Measurements from ENCODE around the gene GSC. TPM values are rescaled to one million over a fixed set of nuclear protein-coding genes. Genes with fewer than 3 reads are reported as not detected.

GSC gene
- total RNA-seq, 1 experiment from 2014 or later: not detected

GRCh38 chr14:94770251-94770749 lies 387 bp upstream of the GSC start:
- H4K8ac ChIP-seq (replicated peaks; ENCODE audit: insufficient read length, low read depth, low read length): no peak overlapping the region
- H3K4me1 ChIP-seq (ENCODE audit: insufficient read depth, low read length): no peaks in the 10 kb centered on the region
- H4K20me1 ChIP-seq (ENCODE audit: control insufficient read depth, insufficient read depth, insufficient read length): no peaks in the 10 kb centered on the region
- peak overlapping the region; percentile 46 to 79 for H3K4me3 Mint-ChIP-seq
- no peak overlapping the region for H3K9ac ChIP-seq (ENCODE audit: extremely low read depth, insufficient read length, low read length)
- H3K4me2 ChIP-seq (ENCODE audit: insufficient read depth, insufficient read length, low read length): peak overlapping the region; percentile 52
- H3K9me3 Mint-ChIP-seq: peaks cover 0 to 2% of the 10 kb centered on the region in 2 experiments; a peak in 2 of 5 replicates
- no peak overlapping the region for H3K23ac ChIP-seq (ENCODE audit: insufficient read length, low read depth, low read length)
- peaks cover 57 to 63% of the 10 kb centered on the region in 2 experiments for H3K4me1 Mint-ChIP-seq
- H3K27ac Mint-ChIP-seq: no peak overlapping the region
- H3K56ac ChIP-seq (ENCODE audit: insufficient read length, low read depth, low read length): no peak overlapping the region
- H3K79me2 ChIP-seq (ENCODE audit: insufficient read depth, low read length): no peaks in the 10 kb centered on the region
- peaks cover 5% of the 10 kb centered on the region for H3K23me2 ChIP-seq (ENCODE audit: insufficient read length, low read depth, low read length, poor library complexity, severe bottlenecking)
- H2BK20ac ChIP-seq (ENCODE audit: low read depth, low read length, poor library complexity, severe bottlenecking): no peak overlapping the region
- H3K79me1 ChIP-seq (ENCODE audit: insufficient read depth, low read depth, low read length, poor library complexity, severe bottlenecking): no peaks in the 10 kb centered on the region
- no peak overlapping the region for H3K4ac ChIP-seq (ENCODE audit: low read depth, low read length)
- no peak for TF ChIP-seq CTCF (conservative IDR thresholded peaks at IDR 0.05)
- no peaks in the 10 kb centered on the region for H3K9me3 ChIP-seq (ENCODE audit: control insufficient read depth, low read depth, low read length)
- no peak overlapping the region for H3K18ac ChIP-seq (ENCODE audit: insufficient read length, low read depth, low read length)
- no peak overlapping the region for H4K91ac ChIP-seq (ENCODE audit: insufficient read length, low read depth, low read length)
- H2AFZ ChIP-seq (ENCODE audit: low read length): no peak overlapping the region
- no peak overlapping the region for H2BK15ac ChIP-seq (ENCODE audit: low read depth, low read length)
- H3K36me3 Mint-ChIP-seq (ENCODE audit: insufficient read depth in 1 of 3, low read depth in 3 of 3): no peaks in the 10 kb centered on the region
- H3K27me3 ChIP-seq (ENCODE audit: insufficient read depth, low read length): peaks cover 89% of the 10 kb centered on the region
- H3T11ph ChIP-seq (ENCODE audit: low read length): no peak overlapping the region
- H3K27me3 Mint-ChIP-seq (ENCODE audit: low read depth): peaks cover 98% of the 10 kb centered on the region
- no peak overlapping the region for H3K14ac ChIP-seq (ENCODE audit: insufficient read depth, low read length)
- H2BK120ac ChIP-seq (ENCODE audit: low read depth, low read length, poor library complexity, severe bottlenecking): no peak overlapping the region
- no peak overlapping the region for H3K27ac ChIP-seq (ENCODE audit: insufficient read length, low read depth, low read length)
- WGBS (ENCODE audit: extremely low coverage, insufficient read length, low lambda C conversion rate): no CpG with 5 or more reads among the region's 18 CpGs
- H2BK5ac ChIP-seq (ENCODE audit: insufficient read length, low read length): no peak overlapping the region
- H4K5ac ChIP-seq (ENCODE audit: insufficient read length, low read depth, low read length): no peak overlapping the region
- DNase-seq: no peak
- no peak overlapping the region for H2AK5ac ChIP-seq (ENCODE audit: insufficient read length, low read length)
- H2BK12ac ChIP-seq (ENCODE audit: insufficient read length, low read depth, low read length): no peak overlapping the region

Measured in H9 (cell line).